HG03045 (cell line): Measurements from ENCODE around the gene PALMD.

Experiments used
- ATAC-seq: cut with Tn5 transposase; IDR thresholded peaks from one replicate; pipeline ENCODE4 v1.9.1; 2021; ENCODE audit warnings: mild to moderate bottlenecking, moderate library complexity; ENCODE audit not compliant: unreplicated experiment

PALMD gene

DNA sequence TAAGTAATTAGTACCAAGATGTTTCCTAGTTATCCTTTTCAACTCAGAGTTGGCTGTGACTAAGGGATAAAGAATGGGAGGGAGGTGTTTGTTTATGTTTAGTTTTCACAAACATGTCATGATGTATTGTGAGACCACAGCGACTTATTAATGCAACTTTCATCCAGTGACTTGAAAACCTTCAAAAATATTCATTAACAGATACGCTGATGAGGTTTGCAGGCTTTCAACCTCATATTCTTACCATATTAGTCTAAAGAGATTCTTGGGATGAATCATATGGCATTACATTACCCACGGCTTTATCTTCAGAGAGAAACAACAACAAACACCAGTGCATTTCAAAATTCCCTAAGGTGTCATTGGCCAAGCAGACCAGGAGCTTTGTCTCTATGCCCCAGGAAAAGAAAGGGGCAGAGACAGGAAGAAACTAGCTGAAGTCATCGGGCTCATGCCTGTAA is 36.4 kb downstream of the PALMD start:
- ATAC-seq = no peak

DNA sequence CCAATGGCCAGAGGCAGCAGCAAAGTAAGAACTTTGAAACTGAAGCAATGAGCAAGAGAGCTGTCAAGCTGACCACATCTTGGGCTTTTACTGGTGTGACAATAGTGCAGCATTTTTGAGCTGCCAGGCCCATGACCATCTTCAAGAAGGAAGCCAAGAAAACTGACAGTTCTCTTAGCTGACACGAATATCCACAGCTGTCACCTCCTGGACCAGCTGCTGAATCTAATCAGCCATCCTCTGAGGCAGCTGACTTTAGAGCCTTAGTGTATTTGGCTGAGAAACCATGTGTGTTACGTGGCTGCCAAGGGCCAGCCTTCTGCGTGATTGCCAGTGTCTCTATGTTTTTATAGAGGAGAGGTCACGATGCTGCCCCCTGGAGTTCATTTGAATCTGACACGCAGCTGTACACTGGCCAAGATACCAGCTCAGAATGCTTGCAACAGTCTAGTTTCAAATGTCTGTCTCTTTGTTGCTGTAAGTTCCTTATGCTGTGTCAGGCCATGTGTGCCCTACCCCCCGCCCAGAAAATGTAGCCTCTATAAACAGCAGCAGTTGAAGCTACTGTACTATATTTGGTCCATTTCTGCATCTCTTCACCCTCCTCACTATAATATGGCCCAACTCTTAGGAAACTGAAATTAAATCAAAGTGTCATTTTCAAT is 39.7 kb downstream of the PALMD start:
- peak; percentile 71 for ATAC-seq

DNA sequence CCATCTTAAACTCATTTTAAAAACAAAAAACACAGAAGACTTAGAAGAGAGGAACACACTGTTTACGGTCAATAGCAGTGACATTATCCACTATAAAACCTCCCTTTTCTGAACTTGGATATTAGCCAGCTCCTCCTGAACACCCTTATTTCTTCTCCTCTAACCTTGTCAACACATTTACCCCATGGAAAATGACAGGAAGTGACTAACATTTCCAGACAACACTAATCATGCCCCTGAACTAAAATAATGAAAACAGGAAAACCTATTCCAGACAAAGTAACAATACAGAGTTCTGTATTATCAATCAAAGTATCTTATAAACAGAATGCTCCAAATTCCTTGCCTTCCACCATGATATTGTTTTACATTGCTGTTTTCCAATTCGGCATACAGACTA is 45.3 kb downstream of the PALMD start:
- ATAC-seq = no peak

DNA sequence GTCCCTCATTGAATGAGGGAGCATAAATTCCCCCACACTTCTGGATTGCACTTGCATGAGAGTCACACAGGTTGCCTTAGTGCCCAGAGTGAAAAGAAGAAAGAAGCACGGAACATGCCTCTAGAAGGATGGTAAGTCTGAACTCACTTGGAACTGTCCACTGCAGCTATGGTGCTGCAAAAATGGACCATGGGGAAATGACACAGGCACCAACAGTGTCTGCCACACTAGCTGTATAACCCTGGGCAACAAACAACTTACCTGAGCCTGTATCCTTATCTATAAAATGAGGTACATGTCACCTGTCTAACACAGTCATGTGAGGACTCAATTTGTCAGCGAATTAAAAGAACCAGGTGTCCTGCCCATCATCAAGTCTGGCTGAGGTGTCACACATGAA is 50.7 kb downstream of the PALMD start:
- no peak for ATAC-seq

DNA sequence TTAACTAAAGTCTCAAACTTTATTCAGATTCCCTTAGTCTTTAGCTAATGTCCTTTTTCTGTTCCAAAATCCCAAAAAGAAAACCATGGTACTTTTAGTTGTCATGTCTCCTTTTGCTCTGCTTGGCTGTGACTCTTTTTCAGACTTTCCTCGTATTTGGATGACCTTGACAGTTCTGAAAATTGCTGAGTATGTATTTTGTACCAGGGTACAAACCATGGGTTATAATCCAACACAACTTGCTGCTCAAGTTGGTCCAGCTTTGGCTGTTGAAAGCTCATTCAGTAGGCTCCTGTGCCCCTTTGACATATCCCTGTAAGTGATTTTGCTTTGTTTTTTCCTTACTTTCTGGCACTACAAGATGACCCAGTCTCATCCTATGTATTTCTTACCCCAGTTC is 51.7 kb downstream of the PALMD start:
- ATAC-seq = no peak

DNA sequence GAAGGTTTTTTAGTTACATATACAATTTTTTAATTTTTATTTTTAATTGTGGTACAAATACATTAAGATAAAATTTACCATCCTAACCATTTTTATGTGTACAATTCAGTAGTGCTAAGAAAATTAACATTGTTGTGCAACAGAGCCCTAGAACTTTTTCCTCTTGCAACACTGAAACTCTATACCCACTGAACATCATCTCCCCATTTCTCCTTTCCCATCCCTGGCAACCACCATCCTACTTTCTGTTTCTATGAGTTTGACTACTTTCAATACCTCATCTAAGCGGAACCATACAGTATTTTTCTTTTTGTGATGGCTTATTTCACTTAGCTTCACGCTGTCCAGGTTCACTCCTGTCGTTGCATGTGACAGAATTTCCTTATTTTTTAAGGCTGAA is 54.1 kb downstream of the PALMD start:
- ATAC-seq = no peak

DNA sequence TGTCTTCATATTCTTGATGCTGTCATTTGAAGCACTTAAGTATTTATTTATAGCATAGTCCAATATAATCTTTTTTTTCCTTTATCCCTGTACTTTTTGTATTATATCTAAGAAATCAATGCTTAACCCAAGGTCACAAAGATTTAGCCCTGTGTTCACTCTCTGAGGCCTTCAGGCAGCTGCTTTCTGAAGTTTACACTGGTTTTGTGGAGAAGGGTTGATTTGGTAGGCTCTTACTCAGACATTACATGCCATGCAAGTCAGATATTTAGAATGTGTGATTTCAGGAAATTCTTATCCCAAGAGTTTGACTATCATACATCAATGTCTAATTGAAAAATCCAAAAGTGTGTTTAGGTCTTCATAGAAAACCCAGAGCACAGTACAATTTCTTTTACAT is 56.3 kb downstream of the PALMD start:
- ATAC-seq = no peak

DNA sequence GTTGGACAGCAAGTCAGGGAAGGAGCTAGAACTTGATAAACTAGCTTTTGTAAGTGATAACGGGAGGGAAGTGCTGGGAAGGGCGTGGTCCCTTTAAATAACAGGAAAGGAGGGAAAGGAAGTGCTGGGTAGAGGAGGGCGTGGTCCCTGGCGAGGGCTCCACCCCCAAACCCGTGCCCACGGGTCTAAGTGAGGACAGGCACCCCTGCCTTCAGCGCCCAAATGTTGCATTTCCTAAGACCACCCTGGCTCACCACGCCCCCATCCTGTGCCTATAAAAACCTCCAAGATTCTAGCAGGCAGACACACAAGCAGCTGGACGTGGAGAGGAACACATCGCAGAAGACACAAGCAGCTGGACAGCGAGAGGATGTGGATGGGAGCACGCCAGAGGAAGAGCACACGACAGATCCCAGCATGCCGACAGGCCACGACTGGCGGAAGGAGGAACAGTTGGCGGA is 58.5 kb downstream of the PALMD start:
- no peak for ATAC-seq

DNA sequence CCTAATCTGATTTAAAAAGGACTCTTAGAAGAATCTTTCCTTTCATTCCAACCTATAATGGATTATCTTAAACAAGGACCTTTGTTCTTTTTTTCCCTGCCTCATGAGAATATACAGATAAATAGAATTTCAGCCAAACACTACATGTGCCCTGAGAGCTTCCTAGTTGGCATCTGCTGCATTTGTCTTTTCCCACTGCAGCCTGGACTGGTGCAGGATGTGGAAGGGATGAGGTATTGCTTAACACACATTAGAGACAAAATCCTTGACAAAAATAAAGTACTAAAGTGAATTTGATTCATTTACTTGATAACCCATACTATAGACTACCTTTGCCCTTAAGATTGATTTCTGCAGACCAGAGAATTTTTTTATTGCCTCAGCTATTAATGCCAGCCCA is 59.5 kb downstream of the PALMD start:
- no peak for ATAC-seq

DNA sequence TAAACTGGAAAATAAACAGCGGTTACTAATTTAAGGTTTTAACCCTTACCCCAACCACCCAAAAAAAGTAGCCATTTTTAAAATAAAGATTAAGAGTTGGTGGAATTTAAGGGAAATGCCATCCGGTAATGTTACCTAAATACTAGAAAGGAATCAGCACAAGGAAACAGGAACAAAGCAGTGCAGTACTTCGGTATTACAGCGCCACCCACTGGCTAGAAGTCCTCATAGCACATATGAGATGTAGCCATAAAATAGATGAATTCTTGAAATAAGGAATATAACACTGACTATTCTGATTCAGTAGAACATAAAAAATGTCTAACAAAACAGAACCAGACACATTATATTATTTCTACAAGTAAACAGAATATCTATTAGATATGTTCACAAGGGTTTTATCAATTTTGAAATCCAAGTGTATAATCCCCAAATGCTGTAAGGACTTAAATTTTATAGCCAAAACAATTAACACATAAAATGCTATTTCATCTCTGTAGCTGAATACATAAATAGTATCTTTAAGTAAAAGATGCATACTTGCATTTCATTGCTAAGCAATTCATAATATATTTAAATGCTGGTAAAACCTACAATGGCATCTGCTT is 61.7 kb downstream of the PALMD start:
- ATAC-seq = no peak

DNA sequence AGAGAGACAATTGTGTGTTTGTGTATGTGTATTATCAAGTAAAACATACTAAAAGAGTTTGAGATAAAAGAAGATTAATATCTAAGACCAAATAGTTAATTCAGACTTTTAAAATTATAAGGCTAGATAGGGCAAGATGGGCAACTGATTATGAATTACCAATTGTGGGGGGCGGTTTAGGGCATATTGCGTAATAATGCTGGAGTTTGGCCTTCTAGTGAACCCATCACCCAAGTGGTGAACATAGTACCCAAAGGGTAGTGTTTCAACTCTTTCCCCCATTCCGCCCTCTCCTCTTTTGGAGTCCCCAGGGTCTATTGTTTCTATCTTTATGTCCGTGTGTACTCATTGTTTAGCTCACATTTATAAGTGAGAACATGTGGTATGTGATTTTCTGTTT is 65.1 kb downstream of the PALMD start:
- ATAC-seq = no peak

DNA sequence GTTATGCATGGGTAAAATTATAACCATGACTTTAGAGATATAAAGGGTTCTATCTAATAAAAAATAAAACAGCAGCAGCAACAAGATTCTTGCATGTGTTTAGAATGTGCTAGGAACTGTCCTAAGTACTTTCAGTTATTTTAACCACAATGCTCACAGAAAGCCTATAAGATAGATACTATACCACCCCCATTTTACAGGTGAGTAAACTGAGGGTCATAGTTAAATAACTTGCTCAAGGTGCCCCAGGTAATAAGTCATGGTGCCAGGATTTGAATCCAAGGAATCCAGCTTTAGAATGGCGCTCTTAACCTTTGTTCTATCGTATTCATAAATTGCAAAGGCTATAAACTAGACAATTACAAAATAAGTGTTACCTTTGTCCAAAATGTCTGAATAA is 67.1 kb downstream of the PALMD start:
- ATAC-seq = no peak

DNA sequence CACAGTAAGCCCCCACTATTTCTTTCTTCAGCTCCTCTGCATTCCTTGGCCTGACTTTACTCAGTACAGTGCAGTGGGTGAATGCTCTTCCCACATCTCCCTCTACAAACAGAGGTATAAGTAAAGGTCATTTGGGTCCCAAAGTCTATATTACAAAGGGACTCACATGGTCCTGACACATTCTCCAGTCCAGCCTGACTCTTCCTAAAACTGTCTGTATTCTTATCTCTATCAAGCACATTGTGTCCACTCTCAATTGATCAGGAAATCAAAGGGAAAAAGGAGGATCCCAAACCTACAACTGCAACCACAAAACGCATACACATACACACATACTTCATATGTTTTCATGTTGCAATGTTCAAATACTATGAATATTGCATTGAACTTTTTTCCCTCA is 71.1 kb downstream of the PALMD start:
- no peak for ATAC-seq

DNA sequence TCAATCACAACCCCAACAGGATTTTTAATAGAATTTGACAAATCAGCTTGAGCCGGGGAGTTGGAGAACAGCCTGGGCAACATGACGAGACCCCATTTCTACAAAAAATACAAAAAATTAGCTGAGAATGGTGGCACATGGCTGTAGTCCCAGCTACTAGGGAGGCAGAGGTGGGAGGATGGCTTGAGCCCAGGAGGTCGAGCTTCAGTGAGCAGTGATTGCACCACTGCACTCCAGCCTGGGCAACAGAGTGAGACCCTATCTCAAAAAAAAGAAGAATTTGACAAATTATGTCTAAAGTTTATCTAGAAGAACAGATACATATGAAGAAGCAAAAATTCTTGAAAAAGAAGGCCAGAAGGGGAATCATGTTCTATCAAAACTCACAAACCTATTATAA is 77.3 kb downstream of the PALMD start:
- ATAC-seq = no peak

DNA sequence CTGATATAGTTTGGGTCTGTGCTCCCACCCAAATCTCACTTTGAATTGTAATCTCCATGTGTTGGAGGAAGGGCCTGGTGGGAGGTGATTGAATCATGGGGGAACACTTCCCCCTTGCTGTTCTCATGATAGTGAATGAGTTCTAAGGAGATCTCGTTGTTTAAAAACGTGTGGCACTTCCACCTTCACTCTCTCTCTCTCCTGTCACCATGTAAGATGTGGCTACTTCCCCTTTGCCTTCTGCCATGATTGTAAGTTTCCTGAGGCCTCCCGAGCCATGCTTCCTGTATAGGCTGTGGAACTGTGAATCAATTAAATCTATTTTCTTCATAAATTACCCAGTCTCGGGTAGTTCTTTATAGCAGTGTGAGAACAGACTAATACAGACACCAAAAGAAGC is 80.1 kb downstream of the PALMD start:
- ATAC-seq = no peak

DNA sequence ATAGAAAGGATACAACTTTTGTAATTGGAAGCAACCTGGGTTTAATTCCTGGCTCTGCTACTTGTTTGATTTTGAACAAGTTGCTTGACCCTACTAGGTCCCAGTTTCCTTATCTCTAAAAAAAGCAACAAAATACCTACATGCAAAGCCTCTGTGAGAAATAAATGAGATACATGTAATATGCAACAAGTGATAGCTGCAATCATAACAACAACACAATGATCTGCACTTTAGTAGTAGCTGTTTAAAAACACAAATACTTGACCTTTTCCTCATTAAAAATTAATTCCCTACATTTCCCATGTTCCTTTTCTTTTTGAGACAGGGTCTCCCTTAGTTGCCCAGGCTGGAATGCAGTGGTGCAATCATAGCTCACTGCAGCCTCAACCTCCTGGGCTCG is 80.5 kb downstream of the PALMD start:
- ATAC-seq = no peak

DNA sequence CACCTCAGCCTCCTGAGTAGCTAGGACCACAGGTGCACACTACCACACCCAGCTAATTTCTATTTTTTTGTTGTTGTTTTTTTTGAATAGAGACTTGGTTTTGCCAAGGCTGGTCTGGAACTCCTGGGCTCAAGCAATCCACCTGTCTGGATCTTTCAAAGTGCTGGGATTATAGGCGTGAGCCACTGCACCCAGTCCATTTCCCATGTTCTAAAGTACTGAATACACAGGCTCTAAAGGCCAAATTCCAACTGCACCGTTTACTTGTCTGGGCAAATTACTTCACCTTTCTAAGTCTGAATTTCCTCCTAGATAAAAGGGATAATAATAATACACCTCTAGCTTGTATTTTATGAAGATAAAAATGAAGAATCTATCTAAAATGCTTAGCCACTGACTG is 80.9 kb downstream of the PALMD start:
- ATAC-seq = no peak

DNA sequence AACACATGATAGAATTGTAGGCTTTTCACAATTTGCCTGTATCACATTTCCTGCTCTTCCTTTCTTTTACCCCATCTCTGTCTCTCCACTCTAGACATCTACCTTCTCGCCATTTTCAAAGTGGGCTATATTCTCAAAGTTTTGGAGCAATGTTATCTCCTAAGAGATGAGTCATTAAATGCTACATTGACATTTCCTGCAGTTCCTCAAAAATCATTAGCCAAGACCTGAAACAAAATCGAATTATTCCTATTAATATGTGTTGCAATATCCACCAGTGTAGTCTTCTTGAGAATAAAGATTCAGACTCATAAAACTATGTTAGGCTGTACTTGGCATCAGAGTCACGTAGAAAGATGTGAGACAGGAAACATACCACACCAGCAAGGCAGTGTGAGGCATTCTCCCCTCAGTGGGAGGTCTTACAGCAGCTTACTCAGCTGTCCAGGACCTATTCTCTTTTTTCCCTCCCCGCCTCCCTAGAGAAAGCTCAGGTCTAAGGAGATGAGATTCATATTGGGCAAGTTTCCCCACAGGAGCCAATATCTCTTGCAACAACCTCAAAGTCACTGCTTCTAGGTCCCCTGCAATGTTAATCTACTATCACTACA is 81.8 kb downstream of the PALMD start:
- ATAC-seq = no peak

DNA sequence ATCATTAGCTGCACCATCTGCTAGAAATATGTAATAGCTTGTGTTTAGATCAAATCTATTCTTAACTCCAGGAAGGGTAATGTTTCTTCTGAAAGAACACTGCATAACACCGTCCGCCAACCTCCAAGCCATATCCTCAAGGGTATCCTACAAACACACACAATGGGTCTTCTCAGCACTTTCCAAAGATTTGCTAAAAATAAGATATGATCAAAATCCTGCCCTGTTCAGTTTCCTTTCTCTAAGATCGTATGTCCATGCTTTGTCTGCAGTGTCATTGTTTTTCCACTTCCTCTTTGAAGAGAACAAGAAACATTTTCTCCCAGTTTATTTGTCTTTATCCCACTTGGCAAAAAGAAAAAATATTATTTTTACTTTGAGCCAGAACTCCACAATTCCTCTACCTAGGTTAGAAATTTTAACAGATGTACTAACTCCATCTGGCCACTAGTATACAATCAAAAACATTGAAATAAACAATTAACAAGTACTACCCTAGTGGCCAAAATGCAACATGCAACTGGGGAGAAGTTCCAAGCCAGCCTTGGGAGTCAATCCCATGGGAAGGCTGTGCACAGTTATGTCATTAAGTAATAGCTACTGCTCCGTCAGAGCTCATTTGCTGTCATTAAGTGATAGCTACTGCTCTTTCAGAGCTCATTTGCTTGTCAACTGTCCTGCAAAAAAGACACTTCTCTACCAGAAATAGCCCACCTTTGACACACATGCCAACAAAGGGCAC is 82.8 kb downstream of the PALMD start:
- ATAC-seq = no peak

DNA sequence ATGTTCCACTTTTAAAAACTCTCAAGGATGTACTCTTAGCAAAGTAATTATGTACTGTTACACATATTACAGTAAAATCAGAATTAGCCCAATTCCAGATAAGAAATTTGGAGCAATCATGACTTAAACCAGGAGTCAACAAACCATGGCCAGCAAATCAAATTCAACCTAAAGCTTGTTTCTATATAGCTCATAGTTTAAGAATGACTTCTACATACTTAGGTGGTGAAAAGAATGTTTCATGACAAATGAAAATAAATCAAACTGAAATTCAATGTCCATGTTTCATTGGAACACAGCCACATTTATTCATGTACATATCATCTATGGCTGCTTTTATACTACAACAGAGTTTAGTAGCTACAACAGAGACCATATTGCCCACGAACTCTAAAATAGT is 85.5 kb downstream of the PALMD start:
- no peak for ATAC-seq

DNA sequence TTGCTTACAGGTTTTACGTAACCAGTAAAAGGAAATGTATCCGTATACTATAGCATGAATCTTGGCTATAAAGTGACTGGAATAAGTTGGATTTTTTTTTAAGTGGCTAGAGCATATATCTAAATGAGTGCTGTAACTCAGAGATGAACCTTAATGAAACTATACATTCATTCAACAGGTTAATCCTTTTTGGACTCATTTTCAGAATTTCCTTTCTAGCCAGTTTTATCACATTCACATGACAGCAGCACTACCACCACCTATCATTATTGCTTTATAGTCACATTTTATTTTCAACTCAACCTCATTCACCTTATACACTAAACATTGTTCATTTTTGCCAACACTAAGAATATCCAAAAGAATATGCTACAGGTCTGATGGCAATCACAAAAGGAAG is 89.9 kb downstream of the PALMD start:
- ATAC-seq = no peak

DNA sequence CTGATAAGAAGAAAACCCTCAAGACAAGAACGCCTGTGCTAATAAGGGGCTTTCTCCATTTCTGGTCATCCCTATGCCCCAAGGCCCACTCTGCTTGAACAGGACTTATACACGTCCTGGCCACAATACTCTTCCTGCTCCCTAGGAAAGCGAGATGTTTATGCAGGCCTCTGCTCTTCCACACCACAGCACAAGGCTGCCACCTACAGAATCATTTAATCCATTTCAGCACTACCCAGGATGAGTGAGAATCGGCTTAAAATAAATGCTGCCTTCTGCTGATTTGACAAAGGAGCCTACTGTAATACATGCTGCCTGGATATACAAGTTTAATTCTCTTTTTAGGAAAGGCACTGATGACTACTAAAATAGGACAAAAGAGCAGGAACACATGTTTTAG is 91.1 kb downstream of the PALMD start:
- no peak for ATAC-seq
